NCI-H146 treated with DMSO at 0.1 percent for 48 hours (cell line): Measurements from ENCODE around the gene ACAP1.

ENCODE experiments used
- DNase-seq: peaks from one replicate; lab custom pipeline; 2025; ENCODE audit not compliant: unreplicated experiment; lab: John Stamatoyannopoulos, UW

ACAP1 gene

DNA sequence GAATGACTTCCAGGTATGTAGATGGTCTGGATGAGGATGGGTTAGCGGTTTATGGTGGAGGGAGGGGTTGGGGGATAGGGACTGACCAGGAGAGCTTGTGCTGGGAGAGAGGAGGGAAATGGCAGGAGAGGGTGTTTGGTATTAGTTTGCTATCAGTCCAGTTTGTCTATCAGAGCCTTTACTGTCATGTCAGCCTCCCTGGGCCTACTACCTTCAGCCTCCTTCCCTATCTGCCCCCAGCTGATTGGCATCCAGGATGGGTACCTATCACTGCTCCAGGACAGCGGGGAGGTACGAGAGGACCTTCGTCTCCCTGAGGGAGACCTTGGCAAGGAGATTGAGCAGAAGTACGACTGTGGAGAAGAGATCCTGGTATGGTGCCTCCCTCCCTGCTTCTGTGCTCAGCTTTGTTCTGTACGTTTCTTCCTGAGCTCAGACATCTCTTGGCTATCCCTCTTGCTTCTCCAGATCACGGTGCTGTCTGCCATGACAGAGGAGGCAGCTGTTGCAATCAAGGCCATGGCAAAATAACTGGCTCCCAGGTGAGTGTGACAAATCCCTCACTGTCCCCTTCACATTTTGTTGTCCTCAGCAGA, 25.1 kb upstream of the ACAP1 start:
- DNase-seq: no peak

DNA sequence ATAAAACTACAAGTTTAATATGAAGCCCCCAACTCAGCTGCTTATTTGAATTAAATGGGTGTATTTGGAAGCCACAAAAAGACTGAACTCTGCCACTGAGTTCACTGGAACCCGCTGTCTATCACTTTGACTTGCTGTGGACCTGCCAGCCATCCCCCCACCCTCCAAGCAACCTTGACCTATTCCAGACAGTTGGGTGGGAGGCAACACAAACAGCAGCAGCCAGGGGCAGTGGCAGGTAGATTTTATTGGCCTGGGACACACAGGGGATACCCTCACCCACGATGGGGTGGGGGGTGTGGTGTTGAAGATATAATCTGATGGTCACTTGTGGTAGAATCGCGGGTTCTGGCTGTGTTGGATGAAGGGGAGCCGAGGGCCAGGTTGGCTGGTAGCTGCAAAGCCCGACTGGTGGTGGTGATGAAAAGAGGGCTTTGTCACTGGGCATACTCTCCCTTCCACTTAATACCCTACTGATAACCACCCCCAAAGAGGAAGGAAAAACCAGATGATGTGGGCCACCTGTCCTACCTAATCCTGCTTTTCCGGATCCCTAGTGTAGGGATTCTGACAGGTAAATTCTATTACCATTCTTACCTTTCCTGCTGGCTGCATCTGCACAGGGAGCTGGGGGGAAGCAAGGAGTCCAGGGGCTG, 23.8 kb upstream of the ACAP1 start:
- no peak for DNase-seq

DNA sequence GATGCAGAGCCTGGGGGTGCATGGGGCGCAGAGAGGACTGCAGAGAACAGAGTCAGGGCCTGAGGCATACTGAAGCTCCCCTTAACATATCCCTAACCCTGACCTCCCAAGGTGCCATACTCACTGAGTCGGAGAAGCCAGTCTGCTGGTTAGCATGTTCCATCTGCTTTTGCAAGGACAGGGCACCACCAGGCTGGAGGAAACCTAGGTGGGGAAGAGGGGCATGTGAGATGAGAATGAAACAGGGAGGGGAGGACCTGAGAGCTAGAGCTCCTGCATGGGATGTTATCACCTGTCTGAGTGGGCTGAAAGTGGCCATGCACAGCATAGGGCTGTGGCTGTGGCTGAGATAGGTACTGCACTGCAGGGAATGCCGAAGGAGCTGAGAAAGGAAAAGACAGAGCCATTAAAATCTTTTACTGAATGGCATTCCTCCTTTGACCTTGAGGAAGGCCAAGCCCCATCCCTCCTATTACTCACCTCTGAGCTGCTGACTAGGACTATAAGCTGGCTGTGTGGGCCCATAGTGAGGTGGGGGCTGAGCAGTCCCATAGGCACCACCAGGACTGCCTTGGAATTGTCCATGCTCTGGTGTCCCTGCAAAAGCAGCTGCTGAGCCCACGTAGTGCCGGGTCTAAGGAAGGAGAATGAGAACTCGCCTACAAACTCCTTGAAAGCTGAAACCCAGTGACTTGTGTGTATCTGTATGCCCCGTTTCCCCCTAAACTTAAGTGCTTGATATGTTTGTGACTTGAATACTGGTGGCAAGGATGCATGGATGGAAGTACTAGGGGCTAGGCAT, 23.0 kb upstream of the ACAP1 start:
- no peak for DNase-seq

DNA sequence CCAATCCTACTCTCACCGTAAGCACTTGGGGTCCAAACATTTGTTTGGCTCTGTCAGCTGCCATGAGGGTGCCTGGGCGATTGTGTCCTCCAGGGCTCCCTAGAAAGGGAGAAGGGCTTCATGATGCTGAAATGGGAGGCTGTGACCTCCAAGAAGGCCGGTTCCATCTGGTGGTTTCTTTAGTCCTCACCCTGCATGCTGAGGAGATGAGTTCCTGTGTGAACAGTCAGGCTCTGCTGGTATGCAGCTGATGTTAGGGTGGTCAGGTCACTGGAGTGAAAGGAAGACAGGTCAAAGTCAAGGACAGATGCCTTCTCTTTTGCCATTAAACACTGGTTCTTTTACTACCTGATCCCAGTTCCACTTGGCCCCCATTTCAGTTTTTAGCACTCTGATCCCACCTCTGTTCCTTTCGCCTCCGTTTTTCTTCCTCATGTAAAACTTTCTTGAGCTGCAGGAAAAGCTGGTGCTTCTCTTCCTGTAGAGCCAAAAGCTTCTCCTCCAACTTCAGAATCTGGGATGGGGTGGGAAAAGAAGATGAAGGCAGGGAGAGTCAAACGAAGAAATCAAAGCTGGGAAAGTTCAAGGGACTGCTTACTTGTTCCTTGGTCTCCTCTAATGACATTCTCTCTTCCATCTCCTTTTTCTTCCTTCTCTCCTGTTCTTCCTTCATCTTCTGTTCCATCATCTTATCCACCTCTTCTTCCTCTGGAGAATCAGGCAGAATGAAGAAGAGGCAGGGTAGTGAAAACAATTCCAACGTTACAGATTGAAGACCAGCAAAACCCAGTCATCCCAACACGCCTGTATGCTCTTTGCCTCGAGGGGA, 22.2 kb upstream of the ACAP1 start:
- DNase-seq: no peak

DNA sequence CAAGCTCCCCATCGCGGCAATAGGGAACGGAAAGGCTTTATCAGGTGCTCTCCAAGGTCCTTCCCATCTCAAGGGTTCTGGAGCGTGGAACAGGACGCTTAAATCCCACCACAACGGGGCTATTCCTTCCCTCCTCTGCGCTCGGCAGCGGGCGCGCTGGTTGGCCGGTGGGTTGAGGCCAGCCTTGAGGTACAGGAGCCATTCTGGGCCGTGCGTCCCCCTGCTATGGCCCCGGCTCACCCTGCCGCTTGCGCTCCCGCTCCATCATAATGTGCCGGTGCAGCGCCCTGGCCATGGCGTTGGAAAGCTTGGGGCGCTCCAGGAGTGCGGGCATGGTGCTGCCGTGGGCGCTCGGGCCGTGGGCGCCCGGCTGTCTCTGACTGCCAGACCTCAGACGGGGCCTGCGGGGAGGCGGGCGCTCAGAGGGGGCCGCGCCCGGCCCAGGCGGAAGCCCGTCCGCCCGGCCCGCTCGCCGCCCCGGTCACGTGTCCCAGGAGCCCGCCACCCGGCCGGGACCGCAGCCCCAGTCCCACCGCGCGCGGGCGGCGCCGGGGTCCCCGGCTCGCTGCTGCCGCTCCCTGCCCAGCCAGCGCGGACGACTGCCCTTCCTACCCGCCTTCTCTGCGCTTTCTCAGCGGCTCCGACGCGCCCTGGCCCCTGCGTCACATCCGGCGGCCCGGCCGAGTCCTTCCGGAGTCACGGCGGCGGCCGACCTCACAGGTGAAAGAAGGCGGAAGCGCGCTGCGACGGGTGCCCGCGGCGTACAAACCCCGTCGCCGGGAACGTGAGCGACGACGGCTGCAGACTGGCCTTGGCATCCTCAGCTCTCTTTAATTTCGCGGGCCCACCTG, 21.4 kb upstream of the ACAP1 start, which contains the start of gene GPS2:
TSS of gene GPS2 (minus strand) at position 642 of the 851 bp plus-strand sequence. CDS start at position 334, 308 bp downstream.
- peak; percentile 65 for DNase-seq

DNA sequence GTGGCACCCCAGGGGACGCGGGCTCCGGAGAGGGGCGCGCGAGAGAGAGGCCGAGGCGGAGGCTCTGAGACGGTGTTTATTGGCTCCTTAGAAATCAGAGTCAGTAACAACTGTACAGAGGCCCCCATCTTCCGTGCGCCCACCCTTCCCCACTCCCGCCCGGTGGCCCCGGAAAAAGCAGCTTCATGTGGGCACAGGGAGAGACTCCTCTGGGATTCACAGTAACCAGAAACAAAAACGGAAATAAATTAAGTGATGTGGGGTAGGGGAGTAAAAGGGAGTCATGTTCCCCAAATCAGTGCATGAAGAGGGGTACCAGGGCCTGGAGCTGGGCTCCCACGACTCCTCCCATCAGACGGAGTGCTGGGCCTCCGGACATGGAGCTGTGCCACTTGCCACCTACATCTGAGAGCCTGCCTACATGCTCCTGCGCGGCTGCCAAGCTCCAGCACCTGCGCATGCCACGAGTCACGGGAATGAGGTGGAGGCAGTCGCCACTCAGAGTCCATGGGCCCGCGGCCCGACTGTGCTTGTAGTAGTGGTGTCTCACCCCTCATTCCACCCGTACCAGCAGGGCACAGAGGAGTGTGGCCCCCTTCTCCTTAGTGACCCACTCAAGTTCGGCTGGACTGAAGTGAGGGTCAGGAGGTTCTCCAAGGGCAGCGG, 20.6 kb upstream of the ACAP1 start:
- DNase-seq: no peak

DNA sequence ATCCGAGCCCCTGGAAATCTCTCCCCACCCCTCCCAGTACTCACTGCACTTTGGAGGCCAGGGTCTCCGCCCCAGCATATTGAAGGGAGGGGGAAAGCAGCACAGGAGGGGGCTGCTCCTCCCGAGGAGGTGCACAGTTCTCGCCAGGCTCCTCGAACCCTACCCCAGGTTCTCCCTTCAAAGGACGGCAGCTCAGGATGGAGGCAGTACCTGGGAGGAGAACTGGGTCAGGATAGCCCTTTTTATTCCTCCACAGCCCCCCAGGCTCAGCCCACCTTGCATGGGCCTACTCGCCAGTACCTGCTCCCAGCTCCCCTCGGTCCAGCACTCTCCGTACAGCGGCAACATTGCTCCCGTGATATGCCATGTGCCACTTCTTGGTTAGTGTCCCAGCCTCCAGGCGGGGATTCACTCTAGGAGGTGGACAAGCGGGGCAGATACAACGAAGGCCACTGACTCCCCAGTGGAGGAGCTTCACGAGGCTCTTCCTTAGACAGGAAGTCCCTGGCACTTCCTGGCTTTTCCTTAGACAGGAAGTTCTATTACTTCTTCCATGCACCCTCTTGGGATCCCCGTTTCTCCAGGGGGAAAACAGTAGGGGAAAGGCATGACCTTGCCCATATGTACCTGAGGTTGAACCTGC, 19.0 kb upstream of the ACAP1 start:
- DNase-seq: no peak

DNA sequence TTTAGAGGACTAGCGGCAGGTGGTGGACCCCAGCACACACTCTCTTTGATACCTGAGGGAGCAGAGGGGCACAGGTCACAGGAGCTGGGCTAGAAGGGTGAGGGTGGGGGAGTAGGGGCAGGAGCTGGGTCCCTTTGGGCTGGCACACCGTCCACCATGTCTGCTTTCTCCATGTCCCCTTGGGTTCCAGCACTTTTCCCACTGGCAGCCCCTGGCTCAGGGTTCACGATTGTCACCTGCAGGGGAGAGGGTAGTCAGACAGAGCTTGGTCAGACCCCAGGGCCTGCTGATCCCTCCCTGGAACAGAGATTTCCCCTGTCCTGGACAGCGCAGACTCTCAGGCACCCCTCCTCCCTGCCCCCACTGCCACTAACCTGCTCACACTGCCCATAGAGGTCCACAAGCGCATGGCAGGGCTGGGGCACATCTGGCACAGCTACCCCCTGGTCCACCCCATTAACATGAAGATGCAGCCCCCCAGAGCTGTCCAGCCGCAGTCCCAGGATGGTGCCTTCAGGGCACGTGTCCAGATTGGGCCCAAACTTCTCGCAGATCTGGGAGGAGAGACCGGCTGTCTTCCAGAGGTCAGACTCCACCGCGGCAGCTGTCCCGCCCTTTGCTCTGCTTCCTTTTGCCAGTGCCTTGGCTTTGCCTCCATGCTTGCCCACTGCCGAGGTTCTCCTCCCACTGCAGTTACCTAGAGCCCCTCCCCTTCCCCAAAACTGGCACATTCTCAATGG, 18.0 kb upstream of the ACAP1 start:
- DNase-seq: no peak

DNA sequence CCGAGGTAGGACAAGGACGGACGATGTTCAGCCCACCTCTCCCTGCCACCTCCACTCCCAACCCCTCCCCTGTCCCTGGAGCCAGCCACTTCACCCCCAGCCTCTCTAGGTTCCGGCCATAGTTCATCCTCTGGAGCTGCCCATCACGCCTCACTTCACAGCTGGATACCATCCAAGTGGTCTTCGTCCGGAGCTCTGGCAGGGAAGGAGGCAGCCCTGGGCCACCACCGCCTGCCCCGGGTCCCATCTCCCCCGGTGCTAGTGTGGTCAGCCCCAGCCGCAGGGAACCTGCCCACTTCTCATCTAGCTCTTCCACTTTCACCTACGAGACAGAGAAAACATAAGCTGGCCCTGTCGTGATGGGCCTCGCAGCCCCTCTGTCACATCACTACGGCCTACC, 14.9 kb upstream of the ACAP1 start:
- DNase-seq: no peak

DNA sequence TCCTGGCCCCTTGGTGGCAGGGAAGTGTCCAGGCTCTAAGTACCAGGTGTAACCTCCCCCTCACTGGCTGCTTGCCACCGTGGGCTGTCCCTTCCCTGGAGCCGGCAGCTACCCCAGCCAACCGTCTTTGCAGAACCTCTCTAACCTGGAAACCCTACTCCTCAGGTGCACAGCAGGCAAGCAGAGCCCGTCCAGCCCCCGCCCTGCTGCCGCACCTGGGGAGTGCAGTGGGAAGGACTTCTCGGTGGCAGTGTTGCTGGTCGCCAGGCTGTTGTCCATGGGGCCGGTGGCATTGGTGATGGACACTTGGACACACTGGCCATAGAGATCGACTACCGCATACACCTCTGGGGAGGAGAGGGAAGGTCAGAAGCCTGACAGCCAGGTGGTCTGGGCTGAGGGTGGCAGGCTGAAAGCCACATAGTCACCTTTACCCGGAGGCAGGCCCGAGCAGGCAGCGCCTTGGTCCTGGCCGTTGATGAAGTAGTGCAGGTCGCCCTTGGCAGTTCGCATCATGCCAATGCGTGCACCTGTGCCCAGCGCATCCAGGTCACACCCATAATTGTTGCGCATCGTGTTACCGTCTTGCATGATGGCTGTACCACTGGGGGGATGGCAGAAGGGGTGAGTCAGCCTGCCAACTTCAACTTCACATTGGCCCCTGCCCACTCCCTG, 13.7 kb upstream of the ACAP1 start:
- no peak for DNase-seq

DNA sequence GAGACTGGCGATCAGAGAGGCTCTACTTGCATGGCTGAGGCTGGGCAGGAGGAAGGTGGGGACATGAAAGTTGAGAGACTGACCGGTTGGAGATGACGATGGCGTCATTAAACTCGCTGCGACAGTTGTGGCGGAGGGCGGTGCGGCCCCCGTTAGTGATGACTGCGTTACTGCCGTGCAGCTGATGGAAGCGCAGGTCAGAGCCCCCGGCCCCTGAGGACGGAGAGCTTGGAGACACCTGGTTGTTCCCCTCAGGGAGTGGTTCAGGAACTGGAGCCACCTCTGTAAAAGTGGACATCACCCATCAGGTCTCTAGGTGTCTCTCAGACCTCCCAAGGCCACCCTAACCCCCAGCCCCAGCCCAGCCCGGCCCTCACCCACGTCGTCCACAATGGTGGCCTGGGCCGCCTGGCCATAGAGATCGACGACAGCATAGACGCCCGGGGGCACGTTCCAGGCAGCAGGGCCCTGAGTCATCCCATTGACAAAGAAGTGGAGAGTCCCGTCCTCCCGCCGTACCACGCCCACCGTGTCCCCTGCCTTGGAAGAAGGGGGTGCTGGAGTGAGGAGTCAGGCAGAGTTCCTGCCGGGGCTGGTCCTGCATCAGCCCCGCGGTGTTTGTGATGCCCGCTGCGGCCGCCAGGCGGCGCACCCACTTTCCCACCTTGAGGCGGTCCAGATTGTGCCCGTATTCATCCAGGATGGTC, 12.4 kb upstream of the ACAP1 start:
- no peak for DNase-seq

DNA sequence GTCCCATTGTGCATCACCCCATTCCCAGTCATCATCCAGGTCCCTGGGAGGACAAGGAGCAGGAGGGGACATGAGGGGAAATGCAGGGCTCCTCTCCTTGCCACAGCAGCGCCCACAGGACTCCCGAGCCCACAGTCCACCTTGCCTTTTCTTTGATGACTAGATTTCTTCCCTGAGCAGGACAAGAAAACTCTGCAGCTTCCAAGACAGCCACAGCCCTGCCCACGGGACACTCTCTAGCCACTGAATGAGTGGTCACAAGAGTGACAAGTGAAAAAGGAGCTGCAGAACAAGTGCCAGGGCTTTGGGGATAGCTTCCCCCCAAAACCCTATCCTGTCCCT, 11.9 kb upstream of the ACAP1 start:
- no peak for DNase-seq

DNA sequence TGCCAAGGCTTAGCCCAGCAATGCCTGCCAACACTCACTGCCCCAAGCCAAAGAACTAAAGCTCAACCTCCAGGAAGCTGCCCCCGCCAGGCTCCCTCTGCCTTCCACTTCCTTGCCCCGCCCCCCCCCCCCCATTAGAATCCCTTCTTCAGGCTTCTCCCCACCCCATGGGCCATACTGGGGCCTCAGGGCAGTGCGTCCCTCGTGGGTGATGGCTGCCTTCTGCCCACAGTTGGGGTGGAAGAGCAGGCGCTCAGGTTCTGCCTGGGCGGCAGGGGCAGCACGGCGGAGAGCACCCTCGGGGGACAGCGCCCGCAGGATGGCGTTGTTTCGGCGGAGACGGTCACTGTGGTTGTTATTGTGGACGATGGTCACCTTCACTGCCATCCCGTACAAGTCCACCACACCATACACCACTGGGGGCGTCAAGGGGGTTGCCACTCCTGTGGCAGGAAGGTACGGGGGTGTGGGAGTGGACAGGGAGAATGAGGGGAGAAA, 11.2 kb upstream of the ACAP1 start:
- no peak for DNase-seq

DNA sequence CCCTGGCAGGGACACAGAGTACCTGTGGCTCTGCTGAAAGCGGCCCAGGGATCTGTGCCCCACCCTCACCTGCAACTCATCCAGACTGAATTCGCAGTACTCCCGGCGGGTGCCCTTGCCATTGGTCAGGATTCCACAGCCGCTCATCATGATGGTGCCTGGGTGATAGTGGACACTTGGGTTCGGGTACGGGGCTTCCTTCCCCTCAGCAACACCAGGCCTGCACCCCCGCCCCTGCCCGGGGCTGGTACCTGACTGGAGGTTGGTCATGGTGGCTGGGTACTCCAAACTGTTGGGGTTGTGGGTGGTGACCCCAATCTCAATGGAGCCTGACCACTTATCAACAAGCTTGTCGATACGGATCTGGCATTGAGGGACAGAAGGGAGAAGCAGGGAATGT, 10.1 kb upstream of the ACAP1 start:
- DNase-seq: no peak

DNA sequence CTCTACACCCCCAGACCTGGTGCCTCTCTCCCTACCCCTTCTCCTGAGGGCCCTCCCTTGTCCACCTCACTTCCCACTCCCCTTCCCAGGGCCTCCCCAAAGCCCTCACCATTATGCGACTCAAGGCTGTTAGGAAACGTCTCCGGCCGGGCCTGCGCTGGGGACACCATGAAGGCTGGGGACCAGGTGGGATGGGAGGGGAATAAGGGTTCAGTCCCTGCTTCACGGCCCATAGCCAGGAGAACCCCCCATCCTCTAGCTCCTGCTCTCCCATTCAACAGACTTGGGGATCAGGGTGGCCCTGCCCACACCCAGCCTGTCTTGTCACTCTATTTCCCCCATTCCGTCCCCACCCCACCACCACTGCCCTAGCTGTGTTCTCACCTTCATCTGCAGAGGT, 9.3 kb upstream of the ACAP1 start:
- no peak for DNase-seq

DNA sequence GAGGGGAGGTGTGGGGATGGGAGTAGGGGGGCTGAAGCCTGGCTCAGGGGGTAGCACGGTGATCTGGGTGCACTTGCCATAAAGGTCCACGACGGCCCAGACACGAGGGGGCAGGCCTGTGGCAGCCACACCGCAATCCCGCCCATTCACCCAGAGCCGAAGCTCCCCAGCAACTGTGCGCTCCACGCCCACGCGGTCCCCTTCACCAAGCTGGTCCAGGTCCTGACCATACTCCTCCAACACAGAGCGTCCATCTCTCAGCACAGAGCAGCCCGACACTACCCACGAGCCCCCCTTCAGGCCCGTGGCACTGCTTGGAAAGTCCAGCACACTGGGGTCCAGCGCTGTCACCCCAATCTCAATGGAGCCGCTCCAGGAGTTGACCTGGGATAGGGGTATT, 8.8 kb upstream of the ACAP1 start:
- no peak for DNase-seq

DNA sequence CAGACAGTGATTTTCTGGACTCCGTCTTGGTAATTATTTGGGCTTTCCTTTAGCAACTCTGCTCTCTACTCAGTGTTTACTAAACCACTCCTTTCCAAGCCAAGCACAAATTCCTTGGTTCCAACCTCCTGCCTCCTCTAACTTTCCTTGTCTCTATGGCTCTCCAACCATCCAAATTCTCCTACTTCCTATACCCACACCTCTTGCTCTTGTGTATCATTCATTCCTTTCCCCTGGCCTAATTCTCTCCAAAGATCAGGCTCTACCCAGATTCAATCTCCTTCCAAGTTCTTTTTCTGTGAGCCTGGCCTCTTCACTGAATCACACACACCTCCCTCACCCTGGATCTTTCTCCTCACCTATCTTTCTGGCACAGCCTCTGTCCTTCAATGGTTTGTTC, 8.3 kb upstream of the ACAP1 start:
- DNase-seq: no peak
